Fibroblast of skin of right biceps (primary cell): ENCODE results near the gene ZDHHC24.

Experiments
- DNase-seq: peaks from one replicate; pipeline ENCODE4 v3.0.0-alpha.2; 2013

The ZDHHC24 gene

DNA sequence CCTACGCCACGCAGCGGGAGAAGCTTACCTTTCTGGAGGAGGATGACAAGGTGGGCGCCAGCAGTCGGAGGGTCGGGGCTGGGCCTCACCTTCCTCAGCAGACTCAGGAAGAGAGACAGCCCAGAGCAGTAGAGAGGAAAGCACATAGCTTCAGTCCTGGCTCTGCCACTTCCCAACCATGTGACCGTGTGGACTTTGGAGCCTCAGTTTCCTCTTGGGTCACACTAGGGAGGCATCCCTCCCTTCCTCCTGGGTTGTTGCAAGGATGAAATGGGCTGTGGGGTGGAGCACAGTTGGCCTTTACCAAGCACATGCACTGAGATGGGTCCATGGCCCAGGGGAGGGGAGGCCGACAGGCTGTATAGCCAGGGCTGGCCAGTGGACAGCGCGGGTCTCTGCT is 52.7 kb downstream of the ZDHHC24 start:
- DNase-seq, result no peak

DNA sequence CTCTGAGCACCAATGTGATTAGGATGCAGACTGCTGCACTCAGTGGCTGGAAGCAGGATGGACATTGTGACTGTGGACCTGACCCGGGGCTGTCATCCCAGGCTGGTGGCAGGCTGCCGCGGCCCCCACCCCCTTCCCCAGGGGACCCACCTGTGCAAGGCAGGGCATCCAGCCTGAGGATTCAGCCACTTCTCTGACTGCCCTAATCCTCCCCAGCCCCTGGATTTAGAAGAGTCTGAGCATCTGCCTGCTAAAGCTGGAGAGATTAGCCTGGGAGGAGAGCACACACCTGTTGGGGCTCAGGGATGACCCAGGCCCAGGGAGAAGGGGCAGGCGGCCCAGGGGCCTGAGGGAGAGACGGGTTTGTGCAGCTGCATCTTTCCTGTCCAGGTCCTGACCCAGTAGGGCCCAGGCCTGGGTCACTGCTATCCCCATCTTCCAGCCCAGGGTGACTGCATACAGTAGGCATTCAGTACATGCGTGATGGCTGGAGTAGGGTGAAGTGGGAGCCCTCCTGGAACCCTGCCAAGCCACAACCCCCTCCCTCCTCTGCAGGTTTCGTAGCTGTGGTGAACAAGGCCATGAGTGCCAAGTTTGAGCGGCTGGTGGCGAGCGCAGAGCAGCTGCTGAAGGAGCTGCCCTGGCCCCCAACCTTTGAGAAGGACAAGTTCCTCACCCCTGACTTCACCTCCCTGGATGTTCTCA is 53.5 kb downstream of the ZDHHC24 start:
- no peak for DNase-seq

DNA sequence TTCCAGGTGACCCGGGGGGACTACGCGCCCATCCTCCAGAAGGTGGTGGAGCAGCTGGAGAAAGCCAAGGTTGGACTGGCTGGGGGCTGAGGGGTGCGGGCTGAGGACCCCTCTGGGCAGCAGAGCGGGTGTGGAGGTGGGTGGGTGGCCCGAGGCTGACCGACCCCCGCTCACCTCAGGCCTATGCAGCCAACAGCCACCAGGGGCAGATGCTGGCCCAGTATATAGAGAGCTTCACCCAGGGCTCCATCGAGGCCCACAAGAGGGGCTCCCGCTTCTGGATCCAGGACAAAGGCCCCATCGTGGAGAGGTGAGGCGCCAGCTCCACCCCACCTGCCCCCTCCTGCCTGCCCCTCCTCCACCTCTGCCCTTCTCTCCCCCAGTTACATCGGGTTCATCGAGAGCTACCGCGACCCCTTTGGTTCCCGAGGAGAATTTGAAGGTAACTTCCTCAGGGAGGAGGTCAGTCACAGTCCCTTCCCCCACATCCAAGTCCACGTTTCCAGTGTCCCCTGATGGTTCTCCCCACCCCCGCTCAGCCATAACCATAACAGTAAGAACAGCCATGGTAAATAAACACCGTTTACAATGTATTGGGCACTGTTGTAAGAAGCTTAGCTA is 54.4 kb downstream of the ZDHHC24 start:
- no peak for DNase-seq

DNA sequence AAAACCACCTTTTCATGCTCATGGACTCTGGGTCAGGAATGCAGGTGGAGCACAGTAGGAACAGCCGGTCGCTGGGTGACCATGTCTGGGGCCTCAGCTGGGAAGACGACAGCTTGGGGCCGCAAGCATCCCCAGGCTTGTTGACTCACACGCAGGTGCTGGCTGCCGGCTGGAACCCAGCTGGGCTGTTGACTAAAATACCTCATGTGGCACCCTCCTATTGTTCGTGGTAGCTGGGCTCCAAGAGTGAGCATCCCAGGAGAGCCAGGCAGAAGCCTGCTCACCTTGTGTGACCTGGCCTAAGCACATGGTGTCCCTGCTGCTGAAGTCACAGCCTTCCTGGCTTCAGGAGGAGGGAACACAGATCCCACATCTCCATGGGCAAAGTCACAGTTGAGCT is 56.2 kb downstream of the ZDHHC24 start:
- no peak for DNase-seq

DNA sequence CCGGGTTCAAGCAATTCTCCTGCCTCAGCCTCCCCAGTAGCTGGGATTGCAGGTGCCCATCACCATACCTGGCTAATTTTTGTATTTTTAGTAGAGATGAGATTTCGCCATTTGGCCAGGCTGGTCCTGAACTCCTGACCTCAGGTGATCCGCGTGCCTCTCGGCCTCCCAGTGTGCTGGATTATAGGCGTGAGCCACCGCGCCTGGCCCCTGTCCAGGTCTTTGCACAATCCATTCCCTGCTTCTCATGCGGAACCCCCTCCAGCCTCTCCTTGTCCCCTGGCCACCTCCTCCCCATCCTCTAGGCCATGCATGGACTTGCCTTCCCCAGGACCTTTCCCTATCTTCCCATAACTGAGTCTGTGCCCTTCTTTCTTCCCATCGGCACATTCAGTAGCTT is 56.9 kb downstream of the ZDHHC24 start:
- DNase-seq, result no peak

DNA sequence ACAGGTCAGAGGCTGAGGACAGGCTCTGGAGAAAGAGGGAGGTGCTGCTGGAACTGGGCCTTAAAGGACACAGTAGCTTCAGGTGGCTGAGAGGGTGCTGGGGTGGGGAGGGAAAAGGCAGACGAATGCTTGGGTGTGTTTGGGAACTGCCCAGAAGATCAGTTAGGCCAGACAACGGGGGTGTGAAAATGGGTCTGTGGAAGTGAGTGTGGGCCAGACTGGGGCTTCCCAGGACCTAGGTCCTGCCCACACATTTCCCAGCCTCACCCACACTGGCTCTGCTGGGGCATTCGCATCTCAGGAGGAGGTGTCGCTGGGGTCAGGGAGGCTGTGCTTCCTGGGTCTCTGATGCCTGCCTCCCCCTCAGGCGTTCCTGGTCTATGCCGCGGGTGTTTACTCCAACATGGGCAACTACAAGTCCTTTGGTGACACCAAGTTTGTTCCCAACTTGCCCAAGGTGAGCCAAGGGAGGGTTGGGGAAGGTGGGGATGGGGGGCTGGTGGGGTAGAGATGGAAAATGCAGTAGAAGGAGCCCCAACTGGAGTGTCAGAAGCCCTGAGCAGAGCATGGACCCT is 61.0 kb downstream of the ZDHHC24 start:
- no peak for DNase-seq

DNA sequence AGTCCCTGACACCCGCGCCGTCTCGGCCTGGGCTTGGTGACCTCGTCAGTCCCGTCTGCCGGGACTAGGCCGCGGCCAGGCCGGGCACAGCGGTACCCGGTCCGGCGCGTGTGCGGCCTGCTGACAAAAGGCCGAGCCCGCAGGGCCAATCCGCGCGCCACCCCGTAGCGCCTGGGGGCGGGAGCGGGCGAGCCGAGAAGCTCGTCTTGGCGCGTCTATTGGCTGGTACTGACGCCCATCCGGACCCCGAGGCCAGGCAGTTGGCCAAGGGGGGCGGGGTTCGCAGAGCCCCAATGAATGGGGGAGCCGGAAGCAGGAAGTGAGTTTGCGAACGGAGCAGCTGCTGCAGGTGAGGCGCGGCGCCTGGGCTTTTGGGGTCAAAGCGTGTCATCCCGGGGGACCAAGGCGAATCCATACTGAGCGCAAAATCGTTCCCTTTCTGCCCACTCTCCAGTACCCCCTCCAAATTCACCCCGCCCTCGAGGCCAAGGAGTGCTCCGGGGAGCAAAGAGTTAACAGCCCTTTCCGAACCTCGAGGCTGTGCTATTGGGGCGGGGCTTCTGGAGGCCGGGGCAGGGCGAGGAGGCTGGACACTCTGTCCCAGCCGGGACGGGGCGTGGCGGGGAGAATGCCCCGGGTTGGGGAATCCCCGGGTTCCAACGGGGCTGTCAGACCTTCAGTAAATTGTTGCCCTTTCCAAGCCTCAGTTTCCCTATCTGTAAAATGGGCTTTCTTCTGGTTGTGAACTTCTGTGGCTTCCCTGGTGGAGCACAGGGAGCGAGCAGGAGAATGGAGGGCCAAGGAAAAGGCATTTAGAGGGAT is 65.5 kb downstream of the ZDHHC24 start, which contains the start of gene DPP3:
Gene DPP3, plus strand, starts transcription at position 318 of the 822 bp plus-strand sequence. CDS start 1,767 bp downstream, outside the sequence.
- peak; percentile 96 for DNase-seq

DNA sequence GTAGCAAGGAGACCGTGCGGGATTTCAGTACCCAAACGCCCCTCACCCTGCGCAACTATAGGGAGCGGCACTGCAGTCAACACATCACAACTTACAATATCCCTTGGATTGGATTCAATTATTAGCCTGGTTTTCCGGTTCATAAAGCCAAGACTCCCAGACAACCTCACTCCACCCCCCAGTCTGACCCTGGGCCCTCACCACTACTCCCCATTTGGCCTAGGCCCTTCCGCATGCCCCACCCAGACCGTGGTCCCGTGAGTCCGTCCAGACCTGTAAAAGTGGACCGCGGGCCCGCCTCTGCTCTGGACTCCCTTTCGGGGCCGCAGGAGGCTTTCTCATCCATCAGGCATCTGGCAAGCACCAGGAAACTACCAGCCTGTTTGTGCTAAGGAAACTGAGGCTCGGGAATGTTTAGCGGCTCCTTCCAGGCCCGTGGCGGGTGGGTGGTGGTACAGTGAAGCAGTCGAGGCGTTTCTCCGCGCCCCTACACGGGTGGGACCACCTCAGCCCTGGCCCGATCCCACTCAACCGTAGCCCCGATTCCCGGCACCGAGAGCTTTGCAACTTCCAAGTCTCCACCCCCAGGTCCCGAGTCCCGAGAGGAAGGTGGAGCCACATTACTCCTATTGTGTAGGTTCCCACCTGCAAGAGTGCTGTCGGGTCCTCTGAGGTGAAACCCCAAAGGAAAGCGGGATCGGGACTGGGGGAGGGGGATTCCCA is 66.3 kb downstream of the ZDHHC24 start:
- DNase-seq, result peak; percentile 26

DNA sequence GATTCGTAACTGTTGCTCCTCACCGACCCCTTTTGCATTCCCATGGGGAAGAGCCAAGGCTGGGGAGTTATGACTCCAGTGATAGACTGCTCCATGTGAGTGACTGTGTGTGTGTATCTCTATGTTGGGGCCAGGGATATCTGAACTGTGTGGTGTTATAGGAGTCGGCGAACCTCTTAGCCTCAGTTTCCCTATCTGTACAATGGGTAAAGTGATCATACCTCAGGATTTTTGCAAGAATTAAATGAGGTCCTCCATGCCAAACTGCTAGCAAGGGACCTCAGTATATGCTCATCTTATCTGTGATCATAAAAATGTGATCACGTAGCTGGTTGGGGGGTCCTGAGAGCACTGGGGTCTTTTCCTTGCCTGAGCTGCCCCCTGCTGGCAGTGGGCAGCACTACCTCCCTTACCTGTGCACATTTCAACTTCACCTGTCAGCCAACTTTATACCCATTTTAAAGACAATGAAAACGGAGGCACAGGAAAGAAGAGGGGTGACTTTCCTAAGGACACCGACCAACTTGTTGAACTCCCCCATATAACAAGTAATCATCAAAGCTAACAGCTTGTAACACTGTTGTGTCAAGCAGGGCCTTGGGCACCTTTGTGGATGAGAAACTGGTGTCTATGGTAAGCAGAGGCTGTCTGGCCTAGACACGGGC is 67.0 kb downstream of the ZDHHC24 start:
- DNase-seq, result peak; percentile 18

DNA sequence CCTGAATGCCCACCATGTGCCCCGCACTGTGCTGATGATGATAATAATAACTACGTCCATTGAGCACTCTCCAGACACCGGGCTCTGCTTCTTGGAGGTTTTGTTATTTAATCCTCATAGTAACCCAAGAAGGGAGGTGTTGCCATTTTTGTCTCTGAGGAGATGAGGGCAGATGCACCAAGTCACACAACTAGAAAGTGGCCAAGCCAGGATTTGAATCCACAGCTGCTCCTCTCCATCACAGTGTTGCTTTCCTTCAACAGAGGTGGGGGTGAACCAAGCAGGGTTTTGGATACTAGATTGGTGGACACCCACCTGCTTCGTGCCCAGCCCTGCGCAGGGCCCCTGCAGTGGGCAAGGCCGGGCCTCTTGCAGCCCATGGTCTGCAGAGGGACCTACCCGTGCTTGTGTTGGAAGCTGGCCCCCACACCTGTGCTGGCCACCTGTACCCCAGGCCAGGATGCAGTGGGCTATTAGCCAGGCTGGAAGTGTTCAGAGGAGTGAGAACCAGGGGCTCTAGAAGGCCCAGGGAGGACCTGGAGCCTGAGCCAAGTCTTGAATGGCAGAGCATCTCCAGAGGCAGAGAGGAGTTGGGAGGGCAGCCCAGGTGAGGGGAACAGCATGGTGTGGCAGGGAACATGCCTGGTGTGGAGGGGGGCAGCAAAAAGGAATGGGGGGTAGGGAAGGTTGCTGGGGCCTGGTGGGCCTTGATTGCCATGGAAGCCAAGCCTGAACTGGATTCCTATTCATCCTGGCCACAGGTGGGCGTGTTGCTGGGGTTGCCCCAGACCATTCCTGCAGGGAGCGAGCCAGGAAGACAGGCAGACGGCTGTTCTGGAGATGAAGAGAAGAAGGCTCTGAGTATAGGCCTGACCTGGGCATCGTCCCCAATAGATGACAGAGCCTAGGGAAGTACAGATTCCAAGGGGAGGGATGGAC is 68.3 kb downstream of the ZDHHC24 start:
- no peak for DNase-seq

DNA sequence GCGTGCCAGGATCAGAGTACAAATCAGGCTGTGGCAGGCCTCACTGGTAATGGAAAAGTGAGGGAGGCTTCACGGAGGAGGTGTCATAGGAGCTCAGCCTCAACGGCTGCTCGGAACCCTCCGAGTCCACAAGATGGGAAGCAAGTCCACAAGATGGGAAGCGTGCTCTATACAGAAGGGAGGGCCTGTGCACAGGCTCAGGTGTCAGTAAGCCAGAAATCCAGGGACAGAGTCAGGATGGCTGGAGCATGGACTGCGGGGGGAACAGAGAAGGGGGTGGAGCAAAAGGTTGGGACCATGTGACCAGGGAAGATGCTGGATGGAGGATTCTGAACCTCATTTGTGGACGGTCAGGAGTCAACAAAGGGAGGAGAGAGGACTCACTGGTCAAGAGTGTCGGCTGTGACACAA is 69.0 kb downstream of the ZDHHC24 start:
- no peak for DNase-seq

DNA sequence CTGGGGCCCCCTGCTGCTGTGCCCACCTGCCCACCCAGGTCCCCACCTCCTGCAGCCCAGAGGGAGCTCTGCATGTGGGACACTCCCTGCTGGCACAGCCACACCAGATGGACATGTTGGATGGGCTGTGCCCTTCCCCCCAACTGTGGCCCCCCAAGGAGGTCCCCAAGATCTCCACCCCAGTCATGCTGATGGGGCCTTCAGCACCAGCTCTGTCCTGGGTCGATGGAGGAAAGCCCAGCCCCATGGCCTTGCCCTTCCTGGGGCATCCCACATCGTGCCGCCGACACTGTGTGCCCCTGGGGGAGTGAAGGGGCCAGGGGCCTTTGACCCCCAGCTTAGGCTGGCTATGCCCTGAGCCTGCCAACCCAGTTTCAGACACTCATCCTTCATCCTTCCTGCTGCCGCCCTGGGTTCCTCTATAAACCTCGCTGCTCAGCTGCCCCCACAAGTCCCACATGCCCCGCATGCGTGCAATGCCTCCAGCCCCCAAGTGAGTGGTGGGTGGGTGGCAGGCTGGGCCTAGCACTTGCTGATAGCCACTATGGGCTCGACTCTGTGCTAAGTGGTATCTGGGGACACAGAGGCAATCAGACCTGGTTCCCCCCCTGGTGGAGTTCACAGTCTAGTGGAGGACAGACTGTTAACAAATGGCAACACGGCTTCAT is 69.5 kb downstream of the ZDHHC24 start:
- no peak for DNase-seq

DNA sequence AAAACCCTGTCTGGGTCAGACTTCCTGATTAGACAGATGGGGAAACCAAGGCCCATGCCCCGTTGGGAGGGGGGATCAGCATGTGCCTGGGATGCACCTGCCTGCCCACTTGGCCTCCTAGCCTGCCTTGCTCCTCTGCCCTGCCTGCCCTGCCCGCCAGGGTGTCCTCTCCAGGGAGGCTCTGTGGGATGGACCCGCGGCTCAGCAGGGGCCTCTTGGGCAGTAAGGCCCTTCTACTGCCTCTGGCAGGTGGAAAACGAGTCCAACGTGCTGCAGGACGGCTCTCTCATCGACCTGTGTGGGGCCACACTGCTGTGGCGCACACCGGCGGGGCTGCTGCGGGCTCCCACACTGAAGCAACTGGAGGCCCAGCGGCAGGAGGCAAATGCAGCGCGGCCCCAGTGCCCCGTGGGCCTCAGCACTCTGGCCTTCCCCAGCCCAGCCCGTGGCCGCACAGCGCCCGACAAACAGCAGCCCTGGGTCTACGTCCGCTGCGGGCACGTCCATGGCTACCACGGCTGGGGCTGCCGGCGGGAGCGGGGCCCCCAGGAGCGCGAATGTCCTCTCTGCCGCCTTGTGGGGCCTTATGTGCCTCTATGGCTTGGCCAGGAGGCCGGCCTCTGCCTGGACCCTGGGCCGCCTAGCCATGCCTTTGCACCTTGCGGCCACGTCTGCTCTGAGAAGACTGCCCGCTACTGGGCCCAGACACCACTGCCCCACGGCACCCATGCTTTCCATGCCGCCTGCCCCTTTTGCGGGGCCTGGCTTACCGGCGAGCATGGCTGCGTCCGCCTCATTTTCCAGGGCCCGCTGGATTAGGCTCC is 70.3 kb downstream of the ZDHHC24 start:
- no peak for DNase-seq

DNA sequence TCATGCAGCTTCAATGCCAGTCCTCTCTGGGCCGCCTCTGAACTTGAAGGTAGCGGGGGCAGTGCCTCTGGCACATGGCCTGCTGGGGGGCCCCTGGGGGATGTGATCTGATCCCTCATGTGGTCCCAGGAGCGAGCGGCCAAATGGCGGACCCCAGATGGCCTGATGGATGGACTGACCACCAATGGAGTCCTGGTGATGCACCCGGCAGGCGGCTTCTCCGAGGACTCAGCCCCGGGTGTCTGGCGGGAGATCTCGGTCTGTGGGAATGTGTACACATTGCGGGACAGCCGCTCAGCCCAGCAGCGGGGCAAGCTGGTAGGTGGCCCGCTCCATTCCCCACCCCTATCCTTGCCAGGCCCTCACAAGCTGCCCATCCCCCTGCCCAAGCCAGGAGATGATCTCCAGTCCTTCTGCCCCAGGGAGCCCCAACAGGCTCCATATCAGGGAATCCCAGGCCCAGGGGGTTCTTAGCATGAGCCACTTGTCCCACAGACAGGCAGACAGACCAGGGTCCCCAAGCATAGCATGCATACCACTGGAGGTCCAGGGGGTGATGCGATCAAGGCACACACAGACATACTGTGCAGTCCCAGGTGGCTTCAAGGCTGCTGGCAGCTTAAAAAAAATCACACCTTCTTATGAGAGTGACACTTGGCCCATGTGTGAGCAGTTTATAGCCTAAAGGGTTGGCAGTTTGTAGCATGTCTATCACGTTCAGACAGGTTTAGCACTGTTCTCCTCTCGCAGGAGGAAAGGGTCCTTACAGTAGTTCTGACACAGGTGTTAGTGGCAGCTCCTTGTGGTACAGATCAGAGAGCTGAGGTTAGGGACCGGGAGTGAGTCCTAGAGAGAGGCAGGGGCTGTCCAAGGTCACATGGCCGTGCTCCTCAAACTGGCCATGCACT is 72.0 kb downstream of the ZDHHC24 start:
- no peak for DNase-seq

DNA sequence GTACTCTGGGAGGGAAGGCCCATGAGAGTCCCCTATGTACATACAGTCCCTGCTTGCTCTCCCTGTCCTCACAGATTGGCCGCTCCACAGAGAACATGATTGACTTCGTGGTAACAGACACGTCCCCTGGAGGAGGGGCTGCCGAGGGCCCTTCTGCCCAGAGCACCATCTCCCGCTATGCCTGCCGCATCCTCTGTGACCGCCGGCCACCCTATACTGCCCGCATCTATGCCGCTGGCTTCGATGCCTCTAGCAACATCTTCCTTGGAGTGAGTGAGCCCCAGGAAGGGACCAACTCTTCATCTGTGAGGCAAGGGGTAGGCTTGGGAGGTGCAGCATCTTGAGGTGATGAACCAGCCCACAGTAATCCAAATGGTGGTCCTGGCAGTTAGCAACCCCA is 72.7 kb downstream of the ZDHHC24 start:
- no peak for DNase-seq

DNA sequence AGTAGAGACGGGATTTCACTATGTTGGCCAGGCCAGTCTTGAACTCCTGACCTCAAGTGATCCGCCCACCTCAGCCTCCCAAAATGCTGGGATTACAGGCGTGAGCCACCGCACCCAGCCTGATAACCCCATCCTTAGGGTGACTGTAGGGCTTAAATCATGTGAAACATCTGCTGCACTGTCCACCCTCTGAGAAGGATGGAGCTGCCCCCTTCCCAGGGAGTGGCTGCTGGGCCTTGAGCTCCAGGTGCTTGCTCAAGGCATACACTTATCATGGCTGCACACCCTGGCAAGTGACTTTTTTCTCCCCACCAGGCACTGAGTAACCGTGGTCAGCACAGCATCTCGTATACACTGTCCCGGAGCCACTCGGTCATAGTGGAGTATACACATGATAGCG is 73.8 kb downstream of the ZDHHC24 start:
- no peak for DNase-seq

DNA sequence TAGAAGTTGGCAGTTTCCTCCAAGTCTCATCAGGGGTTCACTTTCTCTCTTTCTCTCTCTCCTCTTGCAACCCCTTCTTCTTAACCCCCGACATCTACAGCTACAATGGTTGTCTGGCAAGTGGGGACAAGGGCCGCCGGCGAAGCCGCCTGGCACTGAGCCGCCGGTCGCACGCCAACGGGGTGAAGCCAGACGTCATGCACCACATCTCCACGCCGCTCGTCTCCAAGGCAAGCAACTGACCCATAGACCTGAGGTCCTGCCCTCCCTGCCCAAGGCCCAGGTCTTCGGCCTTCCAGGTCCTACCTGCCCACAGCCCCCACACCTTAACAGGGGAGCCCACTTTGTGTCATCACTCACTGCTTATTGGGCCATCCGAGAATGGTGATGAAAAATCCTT is 74.7 kb downstream of the ZDHHC24 start:
- no peak for DNase-seq
